CD4-positive, alpha-beta memory T cell (primary cell): ENCODE results near the gene MYL12A. TPM values are rescaled to one million over a fixed set of nuclear protein-coding genes. Genes with fewer than 3 reads are reported as not detected.

Experiments
- CTCF ChIA-PET: fragments of 350-600 bp; sonication (Branson Sonifier 250); formaldehyde crosslinking; loops from one replicate; lab custom pipeline; 2021; ENCODE audit warnings: inconsistent platforms; ENCODE audit not compliant: partially characterized antibody; lab: Charles Lee
- POLR2A ChIA-PET: fragments of 350-600 bp; sonication (Branson Sonifier 250); formaldehyde crosslinking; loops from one replicate; lab custom pipeline; 2021; ENCODE audit not compliant: partially characterized antibody; lab: Charles Lee
- DNase-seq, 5 donors: peaks; one replicate each; pipeline versions ENCODE4 v3.0.0 to v3.0.0-alpha.2; 2020 to 2022; ENCODE audit warnings: mixed read lengths in 1 of 5
- H3K27ac ChIP-seq: one replicate; pipeline ENCODE4 v1.7.0; 2013; ENCODE audit warnings: low read depth, low read length
- H3K27me3 ChIP-seq: 2 replicates; pipeline ENCODE4 v1.7.0; 2013; ENCODE audit warnings: mild to moderate bottlenecking, low read length, moderate library complexity; ENCODE audit not compliant: insufficient read depth
- H3K36me3 ChIP-seq: 2 replicates; pipeline ENCODE4 v1.7.0; 2013; ENCODE audit warnings: mild to moderate bottlenecking, low read length, moderate library complexity; ENCODE audit not compliant: insufficient read depth
- H3K4me1 ChIP-seq: 2 replicates; pipeline ENCODE4 v1.7.0; 2013; ENCODE audit warnings: mild to moderate bottlenecking, low read length, moderate library complexity; ENCODE audit not compliant: insufficient read depth
- H3K4me3 ChIP-seq, 2 donors: one replicate each; pipeline ENCODE4 v1.7.0; 2013; ENCODE audit warnings: low read length in 2 of 2, mild to moderate bottlenecking in 1 of 2
- H3K9me3 ChIP-seq, 2 donors: one replicate each; pipeline ENCODE4 v1.7.0; 2013; ENCODE audit warnings: low read length in 2 of 2, control low read depth in 1 of 2; ENCODE audit not compliant: control insufficient read depth in 1 of 2
- H3K27ac Mint-ChIP-seq, 7 donors: one replicate each; pipeline ENCODE4 v1.8.0; 2020 to 2021; ENCODE audit warnings: mixed read lengths in 7 of 7, mild to moderate bottlenecking in 6 of 7, inconsistent platforms in 3 of 7, moderate library complexity in 3 of 7
- H3K27me3 Mint-ChIP-seq, 2 donors: one replicate each; pipeline ENCODE4 v1.8.0; 2020 to 2021; ENCODE audit warnings: mixed read lengths in 2 of 2
- H3K36me3 Mint-ChIP-seq, 2 donors: one replicate each; pipeline ENCODE4 v1.8.0; 2020 to 2021; ENCODE audit warnings: mixed read lengths in 2 of 2, inconsistent platforms in 1 of 2, mild to moderate bottlenecking in 1 of 2
- H3K4me1 Mint-ChIP-seq, 4 donors: one replicate each; pipeline ENCODE4 v1.8.0; 2020 to 2021; ENCODE audit warnings: mixed read lengths in 4 of 4, mild to moderate bottlenecking in 1 of 4
- H3K4me3 Mint-ChIP-seq, 8 donors: one replicate each; pipeline ENCODE4 v1.8.0; 2020 to 2021; ENCODE audit warnings: mixed read lengths in 8 of 8, mild to moderate bottlenecking in 7 of 8, moderate library complexity in 6 of 8, inconsistent platforms in 3 of 8
- H3K9me3 Mint-ChIP-seq, 8 donors: one replicate each; pipeline ENCODE4 v1.8.0; 2020 to 2021; ENCODE audit warnings: mixed read lengths in 8 of 8, mild to moderate bottlenecking in 5 of 8, inconsistent platforms in 3 of 8, moderate library complexity in 1 of 8
- intact Hi-C: fragments of 100-400 bp; cut with micrococcal nuclease; formaldehyde crosslinking; loops from one replicate; pipeline ENCODE4 v1.15.1; 2023
- polyA plus RNA-seq, 2 donors: library from polyadenylated mRNA; unstranded; fragments of 300-500 nt; fragmentation: Illumina TruSeq; gene quantifications; one replicate each; pipeline ENCODE4 v1.2.3, GENCODE V29; 2021
- total RNA-seq, 2 experiments: library from RNA; stranded (reverse); gene quantifications; one replicate each; pipeline ENCODE4 v1.2.3, GENCODE V29; 2021

MYL12A gene
- total and polyA plus RNA-seq, 4 experiments from 2014 or later, result 477 to 3,569 (median 1,586) TPM

GRCh38 chr18:3255611-3256165, 8.1 kb downstream of the MYL12A start:
- H3K4me3 ChIP-seq, result no peak overlapping the region
- H3K36me3 ChIP-seq, result peaks cover 61% of the 10 kb centered on the region
- no peaks in the 10 kb centered on the region for H3K9me3 ChIP-seq
- H3K4me1 Mint-ChIP-seq, result peaks cover 66 to 95% (median 81%) of the 10 kb centered on the region in 4 donors
- H3K27ac Mint-ChIP-seq, result peak overlapping the region; percentile 38 to 99 (median 79)
- H3K36me3 Mint-ChIP-seq, result peaks cover 56 to 72% of the 10 kb centered on the region in 2 donors
- H3K9me3 Mint-ChIP-seq, result no peaks in the 10 kb centered on the region
- ChIA-PET POLR2A (interaction anchor here (0.7 to 11.6 kb wide), 6 partner anchors 7 to 350 kb away, joined by 3 to 418 read pairs (median 4); partner anchors contain the start of genes MYL12A and MYL12B), CTCF (interaction anchor here (1.0 kb wide), 1 partner anchor 410 kb away, joined by 4 read pairs; no protein-coding TSS in a partner anchor)
- H3K4me3 Mint-ChIP-seq, result peak overlapping the region in 5 of 8 donors; percentile 13 to 62 (median 51)
- peaks cover 100% of the 10 kb centered on the region for H3K4me1 ChIP-seq
- H3K27me3 ChIP-seq, result no peaks in the 10 kb centered on the region
- H3K27ac ChIP-seq, result peak overlapping the region; percentile 38
- H3K27me3 Mint-ChIP-seq, result no peaks in the 10 kb centered on the region
- DNase-seq, result no peak
- intact Hi-C loops, result no loop called here

GRCh38 chr18:3256693-3257626, 9.4 kb downstream of the MYL12A start:
- intact Hi-C loops, result no loop called here
- no peak for DNase-seq
- Histone ChIP-seq H3K9me3 (no peaks in the 10 kb centered on the region), H3K27ac (no peak overlapping the region), H3K27me3 (no peaks in the 10 kb centered on the region), H3K36me3 (peaks cover 61% of the 10 kb centered on the region), H3K4me1 (peaks cover 93% of the 10 kb centered on the region), H3K4me3 (no peak overlapping the region)
- H3K36me3 Mint-ChIP-seq, result peaks cover 54 to 78% of the 10 kb centered on the region in 2 donors
- no peaks in the 10 kb centered on the region for H3K27me3 Mint-ChIP-seq
- H3K27ac Mint-ChIP-seq, result peak overlapping the region; percentile 31 to 99 (median 74)
- H3K4me1 Mint-ChIP-seq, result peaks cover 61 to 96% (median 77%) of the 10 kb centered on the region in 4 donors
- H3K9me3 Mint-ChIP-seq, result no peaks in the 10 kb centered on the region
- peak overlapping the region in 2 of 8 donors; percentile 24 to 27 for H3K4me3 Mint-ChIP-seq
- ChIA-PET CTCF (no interaction called here), POLR2A (interaction anchor here (1.1 to 3.3 kb wide), 4 partner anchors 10 to 337 kb away, joined by 3 to 34 read pairs (median 4); partner anchors contain the start of gene MYL12A)

GRCh38 chr18:3257627-3258120, 10.1 kb downstream of the MYL12A start:
- no peak overlapping the region for H3K4me3 ChIP-seq
- Mint-ChIP-seq H3K4me3 (peak overlapping the region in 1 of 8 donors; percentile 24), H3K4me1 (peaks cover 56 to 91% (median 72%) of the 10 kb centered on the region in 4 donors), H3K27me3 (no peaks in the 10 kb centered on the region), H3K36me3 (peaks cover 54 to 76% of the 10 kb centered on the region in 2 donors), H3K27ac (peak overlapping the region in 5 of 7 donors; percentile 12 to 99 (median 79)), H3K9me3 (no peaks in the 10 kb centered on the region)
- H3K4me1 ChIP-seq, result peaks cover 86% of the 10 kb centered on the region
- ChIA-PET POLR2A (interaction anchor here (3.3 kb wide), 1 partner anchor 11 kb away, joined by 34 read pairs; the partner anchor contains the start of gene MYL12A), CTCF (no interaction called here)
- no peak for DNase-seq
- no peaks in the 10 kb centered on the region for H3K9me3 ChIP-seq
- H3K27me3 ChIP-seq, result no peaks in the 10 kb centered on the region
- no peak overlapping the region for H3K27ac ChIP-seq
- peaks cover 60% of the 10 kb centered on the region for H3K36me3 ChIP-seq
- intact Hi-C loops, result no loop called here

GRCh38 chr18:3260995-3261372, 13.4 kb downstream of the MYL12A start:
- intact Hi-C loops, result loop anchor here (1.0 to 5.0 kb wide), 4 partner anchors 13 to 341 kb away; partner anchors contain the start of gene LPIN2
- ChIA-PET CTCF (interaction anchor here (0.8 to 3.4 kb wide), 7 partner anchors 10 to 280 kb away, joined by 3 to 41 read pairs (median 5); partner anchors contain the start of gene MYL12A), POLR2A (interaction anchor here (0.5 to 9.0 kb wide), 30 partner anchors 9 to 624 kb away, joined by 3 to 418 read pairs (median 5); partner anchors contain the start of genes LPIN2, MYL12A and TGIF1)
- peak overlapping the region; percentile 98 to 100 (median 99) for H3K27ac Mint-ChIP-seq
- H3K9me3 ChIP-seq, result no peaks in the 10 kb centered on the region
- H3K9me3 Mint-ChIP-seq, result no peaks in the 10 kb centered on the region
- no peaks in the 10 kb centered on the region for H3K27me3 Mint-ChIP-seq
- peaks cover 81% of the 10 kb centered on the region for H3K4me1 ChIP-seq
- H3K27ac ChIP-seq, result peak overlapping the region; percentile 90
- DNase-seq, result no peak
- H3K4me3 ChIP-seq, result peak overlapping the region; percentile 89 to 94
- peaks cover 24 to 60% of the 10 kb centered on the region in 2 donors for H3K36me3 Mint-ChIP-seq
- H3K27me3 ChIP-seq, result no peaks in the 10 kb centered on the region
- H3K4me3 Mint-ChIP-seq, result peak overlapping the region; percentile 94 to 100 (median 98)
- H3K36me3 ChIP-seq, result peaks cover 27% of the 10 kb centered on the region
- H3K4me1 Mint-ChIP-seq, result peaks cover 54 to 92% (median 69%) of the 10 kb centered on the region in 4 donors

GRCh38 chr18:3261373-3262233, 14.0 kb downstream of the MYL12A start, which contains the start of gene MYL12B:
Gene MYL12B (plus strand): TSS chr18:3262133. CDS start chr18:3272899, 10,766 bp downstream.
- ChIA-PET POLR2A (interaction anchor here (0.5 to 9.0 kb wide), 30 partner anchors 8 to 625 kb away, joined by 3 to 418 read pairs (median 5); partner anchors contain the start of genes LPIN2, MYL12A and TGIF1), CTCF (interaction anchor here (0.8 to 3.4 kb wide), 6 partner anchors 11 to 267 kb away, joined by 3 to 41 read pairs (median 6); partner anchors contain the start of gene MYL12A)
- H3K9me3 ChIP-seq, result no peaks in the 10 kb centered on the region
- H3K27me3 Mint-ChIP-seq, result no peaks in the 10 kb centered on the region
- H3K4me1 ChIP-seq, result peaks cover 81% of the 10 kb centered on the region
- peak within 1 kb of the TSS; percentile 94 to 100 (median 98) for H3K4me3 Mint-ChIP-seq
- peaks cover 18 to 56% of the 10 kb centered on the region in 2 donors for H3K36me3 Mint-ChIP-seq
- H3K4me1 Mint-ChIP-seq, result peaks cover 57 to 92% (median 70%) of the 10 kb centered on the region in 4 donors
- peak within 1 kb of the TSS; percentile 90 for H3K27ac ChIP-seq
- intact Hi-C loops, result loop anchor here (1.0 to 5.0 kb wide), 5 partner anchors 13 to 341 kb away; partner anchors contain the start of gene LPIN2
- peak; percentile 83 to 91 (median 86) for DNase-seq
- H3K27me3 ChIP-seq, result no peaks in the 10 kb centered on the region
- H3K36me3 ChIP-seq, result peaks cover 21% of the 10 kb centered on the region
- H3K4me3 ChIP-seq, result peak within 1 kb of the TSS; percentile 89 to 94
- H3K27ac Mint-ChIP-seq, result peak within 1 kb of the TSS; percentile 98 to 100 (median 99)
- no peaks in the 10 kb centered on the region for H3K9me3 Mint-ChIP-seq
